CD4-positive, alpha-beta T cell treated with Interleukin-15 for 4 hours (primary cell): ENCODE results near the gene KRT82.

ENCODE experiments used
- DNase-seq: peaks from one replicate; pipeline ENCODE4 v3.0.0-alpha.2; 2020; ENCODE audit warnings: low spot score

Gene KRT82

GRCh38 chr12:52383331-52383730 is 22.8 kb downstream of the KRT82 start:
- no peak for DNase-seq

- DNase-seq, result no peak
Observed at GRCh38 chr12:52382854-52383253, 23.3 kb downstream of the KRT82 start.

DNA sequence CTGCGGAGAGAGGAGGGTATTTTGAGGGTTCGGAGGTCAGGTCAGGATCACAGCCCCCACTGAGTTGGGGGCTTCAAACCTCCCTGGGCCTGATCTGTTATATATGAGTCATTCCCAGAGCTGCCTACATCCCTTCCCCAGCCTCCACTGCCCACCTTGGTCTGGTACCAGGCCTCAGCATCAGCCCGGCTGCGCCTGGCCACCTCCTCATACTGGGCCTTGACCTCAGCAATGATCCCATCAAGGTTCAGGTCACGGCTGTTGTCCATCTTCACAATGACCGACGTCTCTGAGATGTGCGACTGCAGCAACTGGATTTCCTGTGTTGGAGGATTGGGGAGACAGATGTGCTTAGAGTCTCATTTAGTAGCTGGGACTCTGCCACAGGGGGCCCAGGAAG is 24.9 kb downstream of the KRT82 start:
- no peak for DNase-seq

DNA sequence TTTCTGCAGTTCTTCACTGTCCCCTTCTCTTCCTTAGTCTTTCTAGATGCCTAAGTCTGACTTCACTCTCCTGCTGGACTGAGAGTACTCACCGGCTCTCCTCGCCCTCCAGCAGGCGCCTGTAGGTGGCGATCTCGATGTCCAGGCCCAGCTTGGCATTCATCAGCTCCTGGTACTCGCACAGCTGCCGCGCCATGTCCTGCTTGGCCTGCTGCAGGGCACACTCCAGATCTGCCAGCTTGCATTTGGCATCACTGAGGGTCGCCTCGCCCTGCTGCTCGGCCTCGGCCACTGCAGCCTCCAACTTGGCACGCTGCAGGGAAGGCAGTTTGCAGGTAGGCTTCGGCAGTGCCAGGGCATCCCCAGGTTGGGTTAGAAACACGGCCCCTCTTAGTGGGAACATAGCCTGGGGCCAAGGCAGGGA is 25.9 kb downstream of the KRT82 start:
- DNase-seq, result no peak

DNA sequence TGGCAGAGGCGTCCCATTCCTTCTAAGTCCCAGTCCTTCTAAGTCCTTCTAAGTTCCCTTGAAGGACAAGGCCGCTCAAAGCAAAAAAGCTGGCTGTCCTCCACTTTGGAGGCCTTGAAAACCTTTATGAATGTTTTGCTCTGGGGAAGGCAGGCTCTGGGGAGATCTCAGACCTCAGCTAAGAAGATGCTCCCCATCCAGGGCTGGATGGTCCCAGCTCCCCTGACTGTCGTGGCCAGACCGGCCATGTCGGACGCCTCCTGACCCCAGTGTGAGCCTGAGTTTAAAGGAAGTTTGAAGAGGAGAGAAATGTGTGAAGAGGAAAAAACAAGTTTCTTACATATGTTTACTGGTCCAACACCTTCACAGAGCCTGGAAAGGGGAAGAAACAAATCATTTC is 26.6 kb downstream of the KRT82 start:
- no peak for DNase-seq

- DNase-seq, result no peak
Observed at GRCh38 chr12:52378091-52378490, 28.0 kb downstream of the KRT82 start.

DNA sequence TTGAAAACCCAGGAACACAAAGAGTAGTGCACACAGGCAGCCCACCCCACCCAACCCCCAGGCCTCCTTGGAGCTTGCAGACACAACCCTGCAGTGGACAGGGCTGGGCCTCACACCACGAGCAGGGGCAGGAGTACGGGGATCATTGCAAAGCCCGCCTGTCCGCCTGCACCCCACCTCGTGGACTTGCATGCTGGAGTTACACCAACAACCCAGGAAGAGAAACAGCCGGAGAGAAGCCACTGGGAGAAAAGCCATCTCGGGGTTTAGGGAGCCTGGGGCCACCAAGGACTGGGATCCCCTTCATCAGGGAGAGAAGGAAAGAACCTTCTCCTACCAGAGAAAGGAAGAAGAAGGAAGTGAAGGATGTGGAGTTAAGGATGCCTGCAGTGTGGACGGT is 28.9 kb downstream of the KRT82 start:
- no peak for DNase-seq

GRCh38 chr12:52372216-52373154 is 33.6 kb downstream of the KRT82 start:
- peak; percentile 32 for DNase-seq

DNA sequence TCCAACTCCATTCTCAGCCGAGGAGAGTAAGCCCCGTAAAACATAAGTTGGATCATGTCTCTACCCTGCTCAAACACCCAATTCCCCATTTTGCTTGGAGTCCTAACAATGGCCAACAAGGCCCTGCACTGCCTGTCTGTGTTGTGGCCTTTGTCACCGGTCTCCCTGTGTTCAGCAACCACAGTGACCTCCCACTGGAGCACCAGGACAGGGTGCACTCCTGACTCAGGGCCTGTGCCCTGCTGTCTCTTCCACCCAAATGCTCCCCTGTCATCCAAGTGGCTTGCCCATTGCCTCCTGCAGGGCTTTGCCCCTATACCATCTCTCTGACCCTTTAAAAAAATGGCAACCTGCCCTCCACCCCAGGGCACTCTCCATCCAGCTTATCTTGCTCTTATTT is 34.4 kb downstream of the KRT82 start:
- DNase-seq, result no peak

GRCh38 chr12:52370926-52371608 is 35.1 kb downstream of the KRT82 start:
- DNase-seq, result no peak

DNA sequence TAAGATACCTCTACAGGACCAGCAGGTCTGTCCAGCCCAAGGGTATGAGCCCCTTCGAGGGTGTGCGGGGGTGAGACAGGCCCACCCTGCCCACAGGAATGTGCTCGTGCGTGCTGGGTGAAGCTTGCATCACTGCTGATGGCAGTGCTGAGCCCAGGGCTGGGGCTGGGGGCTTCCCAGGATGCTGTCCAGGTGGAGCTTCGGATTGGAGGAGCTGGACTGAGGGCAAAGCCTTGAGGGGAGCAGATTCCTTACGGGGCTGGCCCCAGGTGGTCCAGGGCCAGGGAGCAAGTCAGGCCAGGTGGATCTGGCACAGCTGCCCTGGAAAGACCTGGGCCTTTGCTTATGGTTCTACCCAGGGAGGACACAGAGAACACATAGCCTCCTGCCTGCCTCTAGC is 36.3 kb downstream of the KRT82 start:
- DNase-seq, result no peak

GRCh38 chr12:52369211-52369610 is 36.9 kb downstream of the KRT82 start:
- no peak for DNase-seq

DNA sequence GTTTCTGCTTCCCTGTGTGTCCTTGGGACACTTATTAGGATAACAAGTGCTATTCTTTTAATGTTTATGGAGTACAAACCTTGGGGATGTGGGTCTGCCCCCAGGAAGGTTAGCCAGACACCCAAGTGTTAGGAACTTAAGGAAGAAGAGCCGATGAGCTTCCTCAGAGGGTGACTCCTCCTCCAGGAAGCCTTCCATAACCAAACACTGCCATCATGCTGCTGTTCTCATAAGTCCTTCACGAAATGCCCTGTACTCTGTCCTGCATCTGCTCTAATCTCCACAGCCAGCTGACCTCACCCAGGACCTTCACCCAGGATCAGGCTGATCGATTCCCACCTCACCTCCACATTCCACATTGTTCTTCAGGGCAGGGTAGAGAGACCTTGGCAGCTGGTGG is 37.6 kb downstream of the KRT82 start:
- DNase-seq, result no peak

GRCh38 chr12:52367876-52368275 is 38.3 kb downstream of the KRT82 start:
- no peak for DNase-seq

- DNase-seq, result no peak
Observed at GRCh38 chr12:52366738-52367485, 39.2 kb downstream of the KRT82 start, which contains the start of gene KRT85. Gene KRT85, minus strand, starts transcription at chr12:52367481. Its CDS starts 76 bp downstream, at chr12:52367405.

DNA sequence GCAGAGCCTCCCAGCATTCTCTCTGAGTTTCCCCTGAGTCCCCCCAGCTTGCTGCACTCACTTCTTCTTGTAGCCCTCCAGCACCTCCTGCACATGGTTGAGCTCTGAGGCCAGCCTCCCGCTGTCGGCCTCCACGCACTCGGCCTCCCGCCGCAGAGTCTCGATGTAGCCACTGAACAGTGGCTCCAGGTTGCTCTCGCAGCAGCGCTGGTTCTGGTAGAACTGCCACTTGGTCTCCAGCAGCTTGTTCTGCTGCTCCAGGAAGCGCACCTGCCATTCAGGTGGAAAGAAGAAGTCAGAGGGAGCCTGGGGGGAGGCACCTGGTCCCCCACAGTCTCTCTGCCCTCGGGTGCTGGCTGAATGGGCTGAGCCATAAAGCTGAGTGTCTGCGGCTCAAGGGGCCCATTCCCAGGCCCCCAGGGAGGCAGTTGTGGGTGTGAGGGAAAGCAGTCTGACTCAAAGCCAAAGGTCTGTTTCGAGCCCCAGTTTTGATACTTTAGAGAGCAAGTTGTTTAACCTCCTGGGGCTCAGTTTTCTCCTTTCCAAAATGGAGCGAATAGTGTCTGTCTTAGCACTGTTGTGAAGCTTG is 41.1 kb downstream of the KRT82 start:
- DNase-seq, result no peak

- DNase-seq, result no peak
Observed at GRCh38 chr12:52364061-52364460, 42.1 kb downstream of the KRT82 start.

- no peak for DNase-seq
Observed at GRCh38 chr12:52363111-52363679, 42.9 kb downstream of the KRT82 start.

DNA sequence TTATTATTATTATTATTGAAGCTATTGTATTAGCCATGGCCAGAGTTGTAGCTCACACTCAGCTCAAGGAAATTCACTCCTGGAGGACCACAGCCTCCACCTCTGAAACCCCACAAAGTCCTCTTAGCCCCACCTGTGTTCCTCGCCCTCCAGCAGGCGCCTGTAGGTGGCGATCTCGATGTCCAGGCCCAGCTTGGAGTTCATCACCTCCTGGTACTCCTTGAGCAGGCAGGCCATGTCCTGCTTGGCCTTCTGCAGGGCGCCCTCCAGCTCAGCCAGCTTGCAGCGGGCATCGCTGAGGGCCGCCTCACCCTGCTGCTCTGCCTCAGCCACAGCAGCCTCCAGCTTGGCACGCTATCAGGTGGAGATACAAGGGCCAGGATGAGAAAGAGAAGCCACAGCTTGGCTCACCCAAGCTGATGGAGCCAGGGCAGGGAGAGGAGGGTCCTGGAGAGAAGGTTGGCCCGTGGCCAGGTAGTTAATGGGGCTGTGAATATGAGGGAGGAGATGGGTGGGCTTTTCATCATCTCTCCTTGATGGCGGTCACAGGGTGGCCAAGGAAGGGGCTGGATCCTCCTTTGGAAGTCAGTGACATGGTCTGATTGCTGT is 43.9 kb downstream of the KRT82 start:
- DNase-seq, result no peak

DNA sequence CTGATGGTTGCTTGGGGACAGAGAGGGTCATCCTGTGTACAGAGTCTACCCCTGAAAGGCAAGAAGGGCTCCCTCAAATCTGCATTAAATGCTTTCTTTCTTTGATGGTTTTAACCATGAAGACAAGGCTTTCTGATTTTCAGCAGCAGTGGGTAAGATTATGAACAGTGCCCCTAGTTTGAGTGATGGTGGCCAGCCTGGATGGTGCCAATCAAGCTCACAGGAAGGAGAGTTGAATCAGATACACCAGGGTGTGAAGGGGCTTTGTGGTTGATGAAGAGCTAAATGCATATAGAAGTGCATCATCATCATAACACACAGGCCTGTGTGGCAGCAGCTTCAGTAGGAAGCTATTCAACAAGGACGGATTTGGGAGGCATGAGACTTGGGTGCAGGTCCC is 44.6 kb downstream of the KRT82 start:
- DNase-seq, result no peak

GRCh38 chr12:52360663-52361271 is 45.4 kb downstream of the KRT82 start:
- DNase-seq, result no peak
